HepG2 (cell line): ENCODE data around the gene GPR62. TPM values are rescaled to one million over a fixed set of nuclear protein-coding genes. Genes with fewer than 3 reads are reported as not detected.

Experiments
- AGO1 ChIP-seq: fragments of 200-400 bp; formaldehyde crosslinking; IDR thresholded peaks from 2 replicates; pipeline ENCODE4 v1.6.1; 2017; ENCODE audit warnings: mild to moderate bottlenecking, low read depth, low read length, moderate library complexity; ENCODE audit not compliant: poor library complexity, severe bottlenecking
- ARNT2 ChIP-seq: sonication (generic); formaldehyde crosslinking; IDR thresholded peaks from 2 replicates; pipeline ENCODE4 v1.8.0; 2022; ENCODE audit warnings: mild to moderate bottlenecking, low read depth, missing genetic modification reagents, moderate library complexity
- CBFB ChIP-seq: sonication (generic); formaldehyde crosslinking; IDR thresholded peaks from 2 replicates; pipeline ENCODE4 v1.4.0; 2020; ENCODE audit warnings: missing genetic modification reagents
- CENPBD1 ChIP-seq: sonication (generic); formaldehyde crosslinking; IDR thresholded peaks from 2 replicates; pipeline ENCODE4 v1.8.0; 2022; ENCODE audit warnings: missing genetic modification reagents, low read depth, mild to moderate bottlenecking, borderline replicate concordance
- FOXA3 ChIP-seq: IDR thresholded peaks from 2 replicates; pipeline ENCODE4 v1.6.1; 2016; ENCODE audit warnings: missing genetic modification reagents, missing compliant biosample characterization
- GPN1 ChIP-seq: sonication (generic); formaldehyde crosslinking; IDR thresholded peaks from 2 replicates; pipeline ENCODE4 v1.5.1; 2020; ENCODE audit warnings: missing genetic modification reagents, borderline replicate concordance
- HDAC2 ChIP-seq: sonication (generic); formaldehyde crosslinking; IDR thresholded peaks from 2 replicates; pipeline ENCODE4 v1.4.0; 2020; ENCODE audit warnings: missing genetic modification reagents
- KLF6 ChIP-seq: IDR thresholded peaks from 2 replicates; pipeline ENCODE4 v1.8.0; 2016; ENCODE audit warnings: missing biosample characterization, missing genetic modification reagents
- MTF1 ChIP-seq: sonication (generic); formaldehyde crosslinking; IDR thresholded peaks from 2 replicates; pipeline ENCODE4 v1.5.0; 2020; ENCODE audit warnings: missing genetic modification reagents
- NCOR1 ChIP-seq: fragments of 200-600 bp; sonication (generic); IDR thresholded peaks from 2 replicates; pipeline ENCODE4 v1.7.0; 2017; ENCODE audit warnings: antibody characterized with exemption, low read length, borderline replicate concordance
- NFKBIZ ChIP-seq: IDR thresholded peaks from 2 replicates; pipeline ENCODE4 v1.6.1; 2018; ENCODE audit warnings: missing genetic modification reagents, missing compliant biosample characterization
- RORA ChIP-seq: sonication (generic); formaldehyde crosslinking; IDR thresholded peaks from 2 replicates; pipeline ENCODE4 v1.5.0; 2020; ENCODE audit warnings: mild to moderate bottlenecking, missing genetic modification reagents, moderate library complexity
- RXRA ChIP-seq: sonication (generic); formaldehyde crosslinking; IDR thresholded peaks from 2 replicates; pipeline ENCODE4 v1.5.1; 2020; ENCODE audit warnings: missing genetic modification reagents
- SNRNP70 ChIP-seq: fragments of 200-400 bp; formaldehyde crosslinking; IDR thresholded peaks from 2 replicates; pipeline ENCODE4 v1.6.1; 2017; ENCODE audit warnings: mild to moderate bottlenecking, low read depth, low read length, moderate library complexity
- XRCC5 ChIP-seq: fragments of 200-400 bp; formaldehyde crosslinking; optimal IDR thresholded peaks from 2 replicates; pipeline ENCODE3; 2017; ENCODE audit warnings: mild to moderate bottlenecking, low read length
- ZBTB33 ChIP-seq: sonication (generic); formaldehyde crosslinking; IDR thresholded peaks from 2 replicates; pipeline ENCODE4 v1.4.0; 2020; ENCODE audit warnings: missing genetic modification reagents
- ZNF382 ChIP-seq: sonication (generic); formaldehyde crosslinking; IDR thresholded peaks from 2 replicates; pipeline ENCODE4 v1.5.0; 2020; ENCODE audit warnings: missing genetic modification reagents, mild to moderate bottlenecking, borderline replicate concordance
- ZNF510 ChIP-seq: sonication (generic); formaldehyde crosslinking; IDR thresholded peaks from 2 replicates; pipeline ENCODE4 v1.4.0; 2020; ENCODE audit warnings: low read depth, mild to moderate bottlenecking, missing genetic modification reagents
- ZNF597 ChIP-seq: sonication (generic); formaldehyde crosslinking; IDR thresholded peaks from 2 replicates; pipeline ENCODE4 v1.5.0; 2020; ENCODE audit warnings: missing genetic modification reagents
- ZNF660 ChIP-seq: sonication (generic); formaldehyde crosslinking; IDR thresholded peaks from 2 replicates; pipeline ENCODE4 v1.5.1; 2020; ENCODE audit warnings: mild to moderate bottlenecking, low read depth, missing genetic modification reagents, borderline replicate concordance
- ZNF703 ChIP-seq: sonication (generic); formaldehyde crosslinking; IDR thresholded peaks from 2 replicates; pipeline ENCODE4 v1.5.1; 2020; ENCODE audit warnings: missing genetic modification reagents, mild to moderate bottlenecking, moderate library complexity, borderline replicate concordance
- polyA plus RNA-seq, 8 experiments: library from polyadenylated mRNA; depleted of rRNA in 3 of 8; stranded (reverse) in 7 of 8; unstranded in 1 of 8; fragments of >200 nt; fragmentation: Illumina TruSeq in 4 of 8; extraction: Trizol in 4 of 8; gene quantifications; 2 replicates each; pipeline versions ENCODE4 v1.2.1 to v1.2.3, GENCODE V29; 2011 to 2016; ENCODE audit warnings: low read depth in 4 of 8, missing spikeins in 1 of 8, mixed read lengths in 1 of 8; ENCODE audit not compliant: insufficient read depth in 1 of 8
- total RNA-seq, 5 experiments: library from RNA; depleted of rRNA; stranded (reverse); fragments of >200 nt; fragmentation: Illumina TruSeq; extraction: Trizol; gene quantifications; 2 replicates each; pipeline ENCODE4 v1.2.3, GENCODE V29; 2016; ENCODE audit warnings: low read depth in 1 of 5
- TF ChIP-seq, protein P1 (sequence below): sonication (generic); formaldehyde crosslinking; IDR thresholded peaks from 2 replicates; pipeline ENCODE4 v1.8.1; 2023; ENCODE audit warnings: mild to moderate bottlenecking, missing genetic modification reagents, borderline replicate concordance
- TF ChIP-seq, protein P2 (sequence below): sonication (generic); formaldehyde crosslinking; IDR thresholded peaks from 2 replicates; pipeline ENCODE4 v1.5.1; 2020; ENCODE audit warnings: mild to moderate bottlenecking, missing genetic modification reagents, moderate library complexity

Gene GPR62
- total and polyA plus RNA-seq, 2 of the 13 experiments (the other 11 are each of a cell fraction or from before 2014, with no cell fraction given), result not detected

GRCh38 chr3:51982352-51982837 is 27.2 kb downstream of the GPR62 start (continued):
- peak; percentile 76; the same call in 1 of the 2 replicates for TF ChIP-seq HDAC2 (CRISPR knock-in tag)
- TF ChIP-seq FOXA3 (CRISPR knock-in tag), result peak; percentile 67; the same call in 1 of the 2 replicates
- TF ChIP-seq ZNF597 (CRISPR knock-in tag), result no peak
- TF ChIP-seq ZBTB33 (CRISPR knock-in tag), result peak; percentile 85
- TF ChIP-seq RORA (CRISPR knock-in tag), result no peak
- TF ChIP-seq ZNF382 (CRISPR knock-in tag), result no peak
- no peak for TF ChIP-seq ZNF660
- TF ChIP-seq, protein P1, sequence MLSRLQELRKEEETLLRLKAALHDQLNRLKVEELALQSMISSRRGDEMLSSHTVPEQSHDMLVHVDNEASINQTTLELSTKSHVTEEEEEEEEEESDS (CRISPR knock-in tag), result no peak
- TF ChIP-seq ZNF510 (CRISPR knock-in tag), result peak; percentile 19; the same call in 1 of the 2 replicates
- no peak for TF ChIP-seq ZNF703 (CRISPR knock-in tag)
- TF ChIP-seq XRCC5, result peak; percentile 97
- no peak for TF ChIP-seq NFKBIZ
- TF ChIP-seq AGO1, result peak; percentile 19
- TF ChIP-seq, protein P2, sequence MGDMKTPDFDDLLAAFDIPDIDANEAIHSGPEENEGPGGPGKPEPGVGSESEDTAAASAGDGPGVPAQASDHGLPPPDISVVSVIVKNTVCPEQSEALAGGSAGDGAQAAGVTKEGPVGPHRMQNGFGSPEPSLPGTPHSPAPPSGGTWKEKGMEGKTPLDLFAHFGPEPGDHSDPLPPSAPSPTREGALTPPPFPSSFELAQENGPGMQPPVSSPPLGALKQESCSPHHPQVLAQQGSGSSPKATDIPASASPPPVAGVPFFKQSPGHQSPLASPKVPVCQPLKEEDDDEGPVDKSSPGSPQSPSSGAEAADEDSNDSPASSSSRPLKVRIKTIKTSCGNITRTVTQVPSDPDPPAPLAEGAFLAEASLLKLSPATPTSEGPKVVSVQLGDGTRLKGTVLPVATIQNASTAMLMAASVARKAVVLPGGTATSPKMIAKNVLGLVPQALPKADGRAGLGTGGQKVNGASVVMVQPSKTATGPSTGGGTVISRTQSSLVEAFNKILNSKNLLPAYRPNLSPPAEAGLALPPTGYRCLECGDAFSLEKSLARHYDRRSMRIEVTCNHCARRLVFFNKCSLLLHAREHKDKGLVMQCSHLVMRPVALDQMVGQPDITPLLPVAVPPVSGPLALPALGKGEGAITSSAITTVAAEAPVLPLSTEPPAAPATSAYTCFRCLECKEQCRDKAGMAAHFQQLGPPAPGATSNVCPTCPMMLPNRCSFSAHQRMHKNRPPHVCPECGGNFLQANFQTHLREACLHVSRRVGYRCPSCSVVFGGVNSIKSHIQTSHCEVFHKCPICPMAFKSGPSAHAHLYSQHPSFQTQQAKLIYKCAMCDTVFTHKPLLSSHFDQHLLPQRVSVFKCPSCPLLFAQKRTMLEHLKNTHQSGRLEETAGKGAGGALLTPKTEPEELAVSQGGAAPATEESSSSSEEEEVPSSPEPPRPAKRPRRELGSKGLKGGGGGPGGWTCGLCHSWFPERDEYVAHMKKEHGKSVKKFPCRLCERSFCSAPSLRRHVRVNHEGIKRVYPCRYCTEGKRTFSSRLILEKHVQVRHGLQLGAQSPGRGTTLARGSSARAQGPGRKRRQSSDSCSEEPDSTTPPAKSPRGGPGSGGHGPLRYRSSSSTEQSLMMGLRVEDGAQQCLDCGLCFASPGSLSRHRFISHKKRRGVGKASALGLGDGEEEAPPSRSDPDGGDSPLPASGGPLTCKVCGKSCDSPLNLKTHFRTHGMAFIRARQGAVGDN, result no peak; the same call in 1 of the 2 replicates
- TF ChIP-seq ARNT2, result no peak
- TF ChIP-seq NCOR1, result peak; percentile 38; the same call in 1 of the 2 replicates
- TF ChIP-seq CENPBD1 (CRISPR knock-in tag), result no peak
- TF ChIP-seq SNRNP70, result no peak
- TF ChIP-seq GPN1 (CRISPR knock-in tag), result 0 out of 2 replicates have a peak, but pooled peaks have one; percentile 10
- no peak for TF ChIP-seq MTF1 (CRISPR knock-in tag)
- TF ChIP-seq RXRA (CRISPR knock-in tag), result peak; percentile 83
- no peak for TF ChIP-seq KLF6 (CRISPR knock-in tag)
- TF ChIP-seq CBFB, result 0 out of 2 replicates have a peak, but pooled peaks have one; percentile 67
